Measurements from ENCODE around the gene FLNB. TPM values are rescaled to one million over a fixed set of nuclear protein-coding genes. Genes with fewer than 3 reads are reported as not detected.

The FLNB gene
- total RNA-seq, 1 donor from 2014 or later, result 521 TPM

DNA sequence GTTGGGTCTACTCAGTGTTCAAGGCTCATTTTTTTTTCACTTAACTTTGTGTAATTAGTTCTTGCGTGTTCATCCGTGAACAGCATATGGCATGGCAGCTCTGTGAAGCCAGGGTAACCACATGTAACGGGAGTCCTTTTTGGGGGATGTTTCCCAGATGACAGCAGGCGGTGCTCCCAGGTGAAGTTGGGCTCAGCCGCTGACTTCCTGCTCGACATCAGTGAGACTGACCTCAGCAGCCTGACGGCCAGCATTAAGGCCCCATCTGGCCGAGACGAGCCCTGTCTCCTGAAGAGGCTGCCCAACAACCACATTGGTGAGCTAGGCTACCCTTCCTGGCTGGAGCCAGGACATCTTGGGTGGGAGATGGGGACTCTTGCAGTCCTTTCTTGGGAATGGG lies 139.8 kb downstream of the FLNB start:
- Mint-ChIP-seq H3K4me1 (ENCODE audit: low read depth, unreplicated experiment) (peaks cover 2% of the 10 kb centered on the region), H3K27ac (ENCODE audit: unreplicated experiment) (no peak overlapping the region), H3K4me3 (ENCODE audit: unreplicated experiment) (no peak overlapping the region), H3K27me3 (ENCODE audit: low read depth, unreplicated experiment) (no peaks in the 10 kb centered on the region), H3K9me3 (ENCODE audit: unreplicated experiment) (no peaks in the 10 kb centered on the region), H3K36me3 (ENCODE audit: low read depth, unreplicated experiment) (peaks cover 50% of the 10 kb centered on the region)
- FAIRE-seq (no peak), DNase-seq (ENCODE audit: low read depth) (no peak)
- H3K4me3 ChIP-seq (ENCODE audit: insufficient read depth, low read depth, low read length), result no peak overlapping the region
- H3K36me3 ChIP-seq (ENCODE audit: insufficient read depth, low read length), result peaks cover 85% of the 10 kb centered on the region
- TF ChIP-seq EZH2 (IDR thresholded peaks at IDR 0.05; ENCODE audit: insufficient read depth, low read length), result no peak
- TF ChIP-seq, protein P1, sequence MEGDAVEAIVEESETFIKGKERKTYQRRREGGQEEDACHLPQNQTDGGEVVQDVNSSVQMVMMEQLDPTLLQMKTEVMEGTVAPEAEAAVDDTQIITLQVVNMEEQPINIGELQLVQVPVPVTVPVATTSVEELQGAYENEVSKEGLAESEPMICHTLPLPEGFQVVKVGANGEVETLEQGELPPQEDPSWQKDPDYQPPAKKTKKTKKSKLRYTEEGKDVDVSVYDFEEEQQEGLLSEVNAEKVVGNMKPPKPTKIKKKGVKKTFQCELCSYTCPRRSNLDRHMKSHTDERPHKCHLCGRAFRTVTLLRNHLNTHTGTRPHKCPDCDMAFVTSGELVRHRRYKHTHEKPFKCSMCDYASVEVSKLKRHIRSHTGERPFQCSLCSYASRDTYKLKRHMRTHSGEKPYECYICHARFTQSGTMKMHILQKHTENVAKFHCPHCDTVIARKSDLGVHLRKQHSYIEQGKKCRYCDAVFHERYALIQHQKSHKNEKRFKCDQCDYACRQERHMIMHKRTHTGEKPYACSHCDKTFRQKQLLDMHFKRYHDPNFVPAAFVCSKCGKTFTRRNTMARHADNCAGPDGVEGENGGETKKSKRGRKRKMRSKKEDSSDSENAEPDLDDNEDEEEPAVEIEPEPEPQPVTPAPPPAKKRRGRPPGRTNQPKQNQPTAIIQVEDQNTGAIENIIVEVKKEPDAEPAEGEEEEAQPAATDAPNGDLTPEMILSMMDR (IDR thresholded peaks at IDR 0.05; ENCODE audit: insufficient read depth, low read depth, low read length), result no peak
- no peak overlapping the region for H3K9ac ChIP-seq (ENCODE audit: low read length)
- no peak overlapping the region for H2AFZ ChIP-seq (ENCODE audit: low read depth, low read length)
- no peaks in the 10 kb centered on the region for H3K4me1 ChIP-seq (ENCODE audit: insufficient read depth, low read length)
- no peak overlapping the region for H3K4me2 ChIP-seq (ENCODE audit: low read length)
- no peaks in the 10 kb centered on the region for H3K27me3 ChIP-seq (ENCODE audit: insufficient read depth, low read length)
- no peaks in the 10 kb centered on the region for H3K79me2 ChIP-seq (ENCODE audit: insufficient read depth, low read length)
- no peaks in the 10 kb centered on the region for H3K9me3 ChIP-seq (ENCODE audit: insufficient read depth, low read depth, low read length)
- peaks cover 52% of the 10 kb centered on the region for H4K20me1 ChIP-seq (ENCODE audit: insufficient read depth, low read length)
- H3K27ac ChIP-seq (ENCODE audit: low read depth, low read length), result no peak overlapping the region

DNA sequence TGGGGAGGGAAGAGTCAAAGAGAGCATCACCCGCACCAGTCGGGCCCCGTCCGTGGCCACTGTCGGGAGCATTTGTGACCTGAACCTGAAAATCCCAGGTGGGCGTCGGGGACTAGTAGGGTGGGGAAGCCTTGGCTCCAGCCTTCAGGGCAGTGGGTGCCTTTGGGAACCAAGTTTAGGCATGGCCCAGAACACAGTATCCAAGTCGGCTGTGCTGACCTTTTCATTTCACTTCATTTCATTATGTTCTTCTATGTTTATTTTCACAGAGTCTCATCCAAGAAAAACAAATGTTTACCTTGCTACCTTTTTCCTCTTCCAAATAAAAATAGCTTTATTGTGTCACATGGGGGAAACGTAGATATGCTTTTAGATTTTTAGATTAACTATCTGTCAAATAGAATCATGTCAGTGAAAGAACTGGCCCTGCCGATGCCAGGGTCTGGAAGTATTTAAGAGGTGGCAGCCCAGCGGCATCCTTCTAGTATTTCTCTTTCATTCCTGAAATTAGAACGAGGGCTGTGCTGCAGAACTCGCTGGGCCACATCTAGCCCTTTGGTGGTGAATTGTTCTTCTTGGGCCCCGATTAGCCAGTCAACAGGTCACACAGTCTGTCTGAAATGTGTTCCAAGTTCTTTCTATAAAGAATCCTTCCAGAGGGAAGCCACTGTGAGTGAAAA lies 142.0 kb downstream of the FLNB start:
- FAIRE-seq, result no peak
- no peak overlapping the region for H3K27ac ChIP-seq (ENCODE audit: low read depth, low read length)
- no peaks in the 10 kb centered on the region for H3K4me1 Mint-ChIP-seq (ENCODE audit: low read depth, unreplicated experiment)

DNA sequence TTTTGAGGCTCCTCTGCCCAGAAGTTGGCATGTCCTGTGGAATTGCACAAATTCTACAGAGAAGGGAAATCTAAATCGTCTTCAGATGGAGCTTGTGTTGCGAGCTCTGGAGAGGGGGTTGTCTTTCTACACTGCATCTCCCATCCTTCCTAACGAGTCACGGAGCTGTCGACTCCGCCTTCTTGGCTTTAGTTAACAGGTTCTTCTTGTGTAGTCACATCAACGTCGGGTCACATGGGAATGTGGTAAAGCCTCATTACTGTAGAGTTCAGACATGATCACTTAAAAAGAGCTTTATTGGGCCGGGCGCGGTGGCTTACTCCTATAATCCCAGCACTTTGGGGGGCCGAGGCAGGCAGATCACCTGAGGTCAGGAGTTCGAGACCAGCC lies 142.6 kb downstream of the FLNB start:
- no peak overlapping the region for H3K27ac Mint-ChIP-seq (ENCODE audit: unreplicated experiment)
- Histone ChIP-seq H2AFZ (ENCODE audit: low read depth, low read length) (no peak overlapping the region), H3K4me1 (ENCODE audit: insufficient read depth, low read length) (no peaks in the 10 kb centered on the region), H3K9me3 (ENCODE audit: insufficient read depth, low read depth, low read length) (no peaks in the 10 kb centered on the region), H3K27me3 (ENCODE audit: insufficient read depth, low read length) (no peaks in the 10 kb centered on the region), H3K4me2 (ENCODE audit: low read length) (no peak overlapping the region), H3K9ac (ENCODE audit: low read length) (no peak overlapping the region), H3K27ac (ENCODE audit: low read depth, low read length) (no peak overlapping the region), H4K20me1 (ENCODE audit: insufficient read depth, low read length) (peaks cover 37% of the 10 kb centered on the region), H3K4me3 (ENCODE audit: insufficient read depth, low read depth, low read length) (no peak overlapping the region), H3K79me2 (ENCODE audit: insufficient read depth, low read length) (no peaks in the 10 kb centered on the region), H3K36me3 (ENCODE audit: insufficient read depth, low read length) (peaks cover 82% of the 10 kb centered on the region)
- peaks cover 46% of the 10 kb centered on the region for H3K36me3 Mint-ChIP-seq (ENCODE audit: low read depth, unreplicated experiment)
- no peaks in the 10 kb centered on the region for H3K9me3 Mint-ChIP-seq (ENCODE audit: unreplicated experiment)
- peak; percentile 31 for DNase-seq (ENCODE audit: low read depth)
- H3K4me1 Mint-ChIP-seq (ENCODE audit: low read depth, unreplicated experiment), result no peaks in the 10 kb centered on the region
- no peaks in the 10 kb centered on the region for H3K27me3 Mint-ChIP-seq (ENCODE audit: low read depth, unreplicated experiment)
- no peak for TF ChIP-seq EZH2 (IDR thresholded peaks at IDR 0.05; ENCODE audit: insufficient read depth, low read length)
- TF ChIP-seq, protein P1 (IDR thresholded peaks at IDR 0.05; ENCODE audit: insufficient read depth, low read depth, low read length), result no peak
- no peak overlapping the region for H3K4me3 Mint-ChIP-seq (ENCODE audit: unreplicated experiment)
- no peak for FAIRE-seq

More for the DNA sequence above, 142.0 kb downstream of the FLNB start:
- TF ChIP-seq, protein P1 (IDR thresholded peaks at IDR 0.05; ENCODE audit: insufficient read depth, low read depth, low read length), result no peak
- no peak for TF ChIP-seq EZH2 (IDR thresholded peaks at IDR 0.05; ENCODE audit: insufficient read depth, low read length)
- peak overlapping the region; percentile 53 for H3K27ac Mint-ChIP-seq (ENCODE audit: unreplicated experiment)
- no peaks in the 10 kb centered on the region for H3K27me3 Mint-ChIP-seq (ENCODE audit: low read depth, unreplicated experiment)
- Histone ChIP-seq H3K79me2 (ENCODE audit: insufficient read depth, low read length) (no peaks in the 10 kb centered on the region), H3K9ac (ENCODE audit: low read length) (no peak overlapping the region), H3K27me3 (ENCODE audit: insufficient read depth, low read length) (no peaks in the 10 kb centered on the region), H3K36me3 (ENCODE audit: insufficient read depth, low read length) (peaks cover 84% of the 10 kb centered on the region), H3K9me3 (ENCODE audit: insufficient read depth, low read depth, low read length) (no peaks in the 10 kb centered on the region), H3K4me1 (ENCODE audit: insufficient read depth, low read length) (no peaks in the 10 kb centered on the region), H3K4me3 (ENCODE audit: insufficient read depth, low read depth, low read length) (no peak overlapping the region), H2AFZ (ENCODE audit: low read depth, low read length) (no peak overlapping the region), H4K20me1 (ENCODE audit: insufficient read depth, low read length) (peaks cover 42% of the 10 kb centered on the region), H3K4me2 (ENCODE audit: low read length) (no peak overlapping the region)
- H3K4me3 Mint-ChIP-seq (ENCODE audit: unreplicated experiment), result no peak overlapping the region
- peaks cover 46% of the 10 kb centered on the region for H3K36me3 Mint-ChIP-seq (ENCODE audit: low read depth, unreplicated experiment)
- DNase-seq (ENCODE audit: low read depth), result no peak
- H3K9me3 Mint-ChIP-seq (ENCODE audit: unreplicated experiment), result no peaks in the 10 kb centered on the region
